ENCODE data around the gene MOSPD3.

MOSPD3 gene

GRCh38 chr7:100595188-100595587 lies 17.2 kb upstream of the MOSPD3 start:
- DNase-seq: no peak

GRCh38 chr7:100598425-100598824 lies 13.9 kb upstream of the MOSPD3 start:
- no peak for DNase-seq

- peak; percentile 24 for DNase-seq
These were observed 12.2 kb upstream of the MOSPD3 start for GRCh38 chr7:100599911-100600729.

- no peak for DNase-seq
These were observed 11.7 kb upstream of the MOSPD3 start for GRCh38 chr7:100600730-100601038.

DNA sequence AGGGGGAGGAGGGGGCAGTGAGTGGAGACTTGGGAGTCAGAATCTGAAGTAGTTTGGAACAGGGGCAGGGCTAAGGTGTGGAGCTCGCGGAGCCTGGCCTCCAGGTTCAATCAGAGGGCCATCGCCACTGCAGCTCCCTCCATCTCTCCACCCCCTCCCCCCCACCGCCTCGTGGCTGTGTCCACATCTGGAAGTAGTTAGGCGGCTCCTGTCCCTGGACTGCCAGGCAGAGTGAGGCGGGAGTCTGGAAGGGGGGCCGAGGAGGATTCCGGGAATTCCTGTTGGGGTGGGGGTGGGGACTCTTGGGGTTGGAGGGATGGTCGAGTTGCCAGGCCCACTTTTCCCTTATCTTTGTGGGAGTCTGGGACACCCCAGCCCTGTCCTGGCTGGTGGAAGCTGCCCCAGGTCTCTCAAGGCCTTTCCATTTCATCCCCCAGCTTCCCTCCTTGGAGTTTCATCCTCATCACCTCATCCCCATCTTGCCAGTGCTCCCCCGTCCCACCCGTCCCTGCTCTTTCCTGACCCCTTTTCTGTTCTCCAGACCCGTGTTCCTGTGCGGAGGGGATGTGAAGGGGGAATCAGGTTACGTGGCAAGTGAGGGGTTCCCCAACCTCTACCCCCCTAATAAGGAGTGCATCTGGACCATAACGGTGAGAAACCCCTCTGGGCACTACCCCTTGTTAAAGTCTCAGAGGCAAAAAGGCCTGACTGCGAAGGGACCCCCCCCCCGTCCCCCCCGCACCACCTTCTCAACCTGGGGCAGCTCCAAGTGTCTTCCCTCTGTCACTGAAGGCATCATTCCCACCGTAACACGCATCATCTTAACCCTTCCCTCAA lies 9.2 kb upstream of the MOSPD3 start:
- DNase-seq: no peak

GRCh38 chr7:100603726-100604027 lies 8.7 kb upstream of the MOSPD3 start:
- DNase-seq: peak; percentile 89

DNA sequence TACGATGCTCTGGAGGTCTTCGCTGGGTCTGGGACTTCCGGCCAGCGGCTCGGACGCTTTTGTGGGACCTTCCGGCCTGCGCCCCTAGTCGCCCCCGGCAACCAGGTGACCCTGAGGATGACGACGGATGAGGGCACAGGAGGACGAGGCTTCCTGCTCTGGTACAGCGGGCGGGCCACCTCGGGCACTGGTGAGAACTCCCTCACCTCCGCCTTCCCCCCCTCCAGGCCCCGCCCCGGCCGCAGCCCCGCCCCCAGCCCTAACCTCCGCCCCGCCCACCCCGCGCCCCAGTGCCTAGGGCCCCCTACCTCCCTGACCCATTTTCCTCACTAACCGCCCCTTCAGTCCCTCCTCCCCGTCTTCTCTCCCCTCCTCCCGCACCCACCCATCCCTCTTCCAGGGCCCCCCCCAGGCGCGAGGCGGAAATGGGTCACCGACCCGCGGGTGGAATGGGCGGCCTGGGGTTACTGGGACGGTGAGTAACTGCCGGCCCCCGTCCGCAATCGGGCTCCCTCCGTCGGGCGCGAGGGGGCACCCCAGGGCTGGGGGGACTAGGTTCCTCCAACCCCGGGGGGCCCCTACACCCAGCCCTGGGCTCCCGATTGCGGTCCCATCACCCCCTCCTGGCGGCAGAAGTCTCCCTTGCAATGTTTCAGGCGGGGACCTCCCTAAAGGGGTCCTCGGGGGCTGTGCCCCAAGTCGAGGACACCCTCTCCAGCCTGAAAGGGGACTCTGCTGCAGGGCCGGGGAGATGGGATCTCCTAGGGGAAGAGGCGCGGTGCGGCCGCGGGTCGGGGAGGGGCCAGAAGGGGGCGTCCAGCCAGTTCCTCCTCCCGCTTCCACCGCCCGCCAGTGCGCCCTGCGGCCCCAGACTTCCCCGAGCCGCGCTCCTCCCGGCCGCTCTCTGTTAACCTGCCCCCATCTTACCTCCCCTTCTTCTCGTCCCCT lies 8.0 kb upstream of the MOSPD3 start:
- DNase-seq: peak; percentile 89

DNA sequence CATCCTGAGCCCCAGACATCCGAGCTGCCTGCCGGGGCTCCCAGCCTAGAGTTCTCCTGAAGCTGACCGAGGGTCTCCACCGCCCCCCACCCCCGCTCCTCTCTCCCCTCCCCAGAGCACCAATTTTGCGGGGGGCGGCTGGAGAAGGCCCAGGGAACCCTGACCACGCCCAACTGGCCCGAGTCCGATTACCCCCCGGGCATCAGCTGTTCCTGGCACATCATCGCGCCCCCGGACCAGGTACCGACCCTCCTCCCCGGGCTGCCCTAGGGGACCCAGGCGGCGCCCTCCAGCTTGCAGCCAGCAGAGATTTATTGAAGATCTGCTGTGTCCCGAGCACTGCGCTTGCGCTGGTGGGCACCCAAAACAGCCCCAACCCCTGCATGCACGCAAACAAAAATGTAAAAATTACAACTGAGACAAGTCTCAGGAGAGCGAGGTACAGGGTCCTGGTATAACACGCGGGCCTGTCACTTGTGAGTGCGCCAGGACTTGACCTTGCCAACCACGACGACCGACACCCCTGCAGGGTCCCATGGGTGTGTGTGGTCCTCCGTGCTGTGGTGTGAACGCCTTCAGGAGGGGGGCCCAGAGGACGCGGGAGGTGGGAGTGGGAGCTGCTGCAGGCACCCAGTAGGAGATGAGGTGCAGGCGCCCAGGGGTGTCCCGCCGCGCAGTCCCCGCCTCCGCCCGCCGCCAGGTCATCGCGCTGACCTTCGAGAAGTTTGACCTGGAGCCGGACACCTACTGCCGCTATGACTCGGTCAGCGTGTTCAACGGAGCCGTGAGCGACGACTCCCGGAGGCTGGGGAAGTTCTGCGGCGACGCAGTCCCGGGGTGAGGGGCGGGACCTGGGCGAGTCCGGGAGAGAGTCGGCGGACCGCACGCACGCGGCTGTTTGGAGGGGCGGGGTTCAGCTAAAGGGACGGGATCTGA lies 7.1 kb upstream of the MOSPD3 start:
- DNase-seq: peak; percentile 65

DNA sequence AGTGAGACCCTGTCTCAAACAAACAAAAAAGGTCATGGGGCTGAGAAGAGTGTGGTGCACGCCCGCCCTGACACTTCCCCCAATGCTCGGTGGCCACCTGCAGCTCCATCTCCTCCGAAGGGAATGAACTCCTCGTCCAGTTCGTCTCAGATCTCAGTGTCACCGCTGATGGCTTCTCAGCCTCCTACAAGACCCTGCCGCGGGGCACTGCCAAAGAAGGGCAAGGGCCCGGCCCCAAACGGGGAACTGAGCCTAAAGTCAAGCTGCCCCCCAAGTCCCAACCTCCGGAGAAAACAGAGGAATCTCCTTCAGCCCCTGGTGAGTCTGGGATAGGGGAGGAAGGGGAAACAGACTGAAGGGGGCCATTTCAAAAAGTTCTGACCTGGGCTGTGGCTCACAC lies 6.0 kb upstream of the MOSPD3 start:
- DNase-seq: no peak

GRCh38 chr7:100607111-100607510 lies 5.2 kb upstream of the MOSPD3 start:
- no peak for DNase-seq

GRCh38 chr7:100609958-100610357 lies 2.4 kb upstream of the MOSPD3 start:
- DNase-seq: no peak

DNA sequence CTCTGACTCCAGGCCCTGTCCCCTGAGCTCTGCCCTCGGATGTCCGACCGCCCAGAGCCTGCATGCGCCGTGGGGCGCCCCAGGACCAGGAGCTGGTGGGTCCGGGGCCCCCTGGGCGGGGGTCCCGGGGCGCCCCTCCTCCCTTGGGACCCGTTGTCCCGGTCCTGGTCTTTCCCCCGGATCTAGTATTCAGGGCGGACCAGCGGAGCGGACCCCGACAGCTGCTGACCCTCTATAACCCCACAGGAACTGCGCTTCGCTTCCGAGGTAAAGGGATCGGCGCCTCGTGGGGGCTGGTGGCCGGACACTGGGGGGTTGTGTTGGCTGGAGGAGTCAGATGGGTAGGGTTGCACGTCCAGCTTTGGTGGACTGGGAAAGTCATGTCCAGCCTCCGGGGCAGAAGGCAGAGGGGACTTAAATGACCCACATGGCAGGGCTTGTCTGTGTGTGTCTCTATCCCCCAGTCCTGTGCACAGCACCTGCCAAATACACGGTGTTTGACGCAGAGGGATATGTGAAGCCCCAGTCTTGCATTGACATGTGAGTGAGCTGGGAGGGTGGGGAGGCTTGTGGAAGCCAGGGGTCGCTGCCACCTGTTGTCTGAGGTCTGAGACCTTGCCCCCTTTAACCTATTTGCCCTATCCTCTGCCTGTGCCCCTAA lies 520 bp downstream of the MOSPD3 start:
- no peak for DNase-seq

DNA sequence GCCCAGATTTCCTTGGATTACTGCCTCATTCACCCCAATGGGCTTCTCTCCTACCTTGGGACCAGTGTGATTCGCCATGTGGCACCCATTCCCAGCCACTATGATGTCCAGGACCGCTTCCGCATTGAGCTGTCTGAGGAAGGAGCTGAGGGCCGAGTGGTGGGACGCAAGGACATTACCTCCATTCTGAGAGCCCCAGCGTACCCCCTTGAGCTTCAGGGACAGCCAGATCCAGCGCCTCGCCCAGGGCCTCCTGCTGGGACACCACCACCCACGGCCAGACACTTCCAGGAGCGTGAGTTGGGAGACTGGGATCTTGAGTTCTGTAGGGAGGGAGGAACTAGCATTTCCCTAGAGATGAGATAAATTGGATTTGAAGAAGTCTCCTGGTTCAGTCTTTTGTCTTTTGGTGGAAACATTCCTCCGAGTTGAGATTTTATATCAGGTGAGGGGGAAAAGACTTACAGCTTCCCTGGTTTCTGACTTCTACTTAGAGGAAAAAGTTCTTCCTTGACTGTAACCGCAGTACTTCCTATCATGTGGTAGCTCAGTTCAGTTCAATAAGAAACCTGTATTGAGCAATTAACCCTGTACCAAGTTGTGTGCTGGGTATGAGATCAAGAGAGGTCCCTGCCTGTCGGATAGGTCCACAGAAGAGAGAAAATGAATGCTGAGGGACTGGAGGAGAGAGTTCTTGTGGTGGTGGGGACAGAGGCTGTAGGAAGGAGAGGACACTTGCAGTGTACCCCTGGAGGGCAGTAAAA lies 1.3 kb downstream of the MOSPD3 start:
- DNase-seq: no peak

DNA sequence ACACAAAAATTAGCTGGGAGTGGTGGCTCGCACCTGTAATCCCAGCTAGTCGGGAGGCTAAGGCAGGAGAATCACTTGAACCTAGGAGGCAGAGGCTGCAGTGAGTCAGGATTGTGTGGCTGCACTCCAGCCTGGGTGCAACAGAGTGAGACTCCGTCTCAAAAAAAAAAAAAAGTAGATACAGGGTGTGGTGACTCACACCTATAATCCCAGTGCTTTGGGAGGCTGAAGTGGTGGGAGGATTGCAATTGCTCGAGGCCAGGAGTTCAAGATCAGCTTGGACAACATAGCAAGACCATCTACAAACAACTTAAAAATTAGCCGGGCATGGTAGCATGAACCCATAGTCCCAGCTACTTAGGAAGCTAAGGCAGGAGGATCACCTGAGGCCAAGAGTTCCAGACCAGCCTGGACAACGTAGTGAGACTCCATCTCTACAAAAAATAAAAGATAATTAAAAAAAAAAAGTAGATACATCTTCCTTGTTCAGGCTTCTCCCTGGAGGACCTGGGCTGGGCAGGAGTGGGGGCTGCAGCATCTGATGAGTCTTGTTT lies 2.0 kb downstream of the MOSPD3 start:
- no peak for DNase-seq

- DNase-seq: no peak
These were observed 7.9 kb downstream of the MOSPD3 start for GRCh38 chr7:100620239-100620638.

GRCh38 chr7:100620804-100621203 lies 8.5 kb downstream of the MOSPD3 start:
- DNase-seq: no peak

DNA sequence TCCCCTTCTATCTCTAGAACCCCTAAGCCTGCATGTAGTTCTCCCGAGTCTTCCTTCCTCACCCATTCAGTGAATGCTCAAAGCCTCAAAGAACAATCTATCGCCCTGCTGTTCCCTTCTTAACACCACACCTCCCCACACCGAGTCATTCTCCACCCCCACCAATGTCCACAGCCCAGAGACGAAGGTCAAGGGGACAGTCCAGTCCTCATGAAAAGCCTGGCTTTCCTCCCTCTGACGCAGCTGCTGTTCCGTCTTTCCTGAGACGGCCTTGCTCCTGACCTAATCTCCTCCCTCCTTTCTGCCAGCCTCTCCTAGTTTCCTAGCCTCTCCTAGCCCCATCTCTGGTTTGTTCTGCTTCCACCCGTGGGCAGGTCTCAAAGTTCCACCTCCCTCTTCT lies 9.2 kb downstream of the MOSPD3 start:
- no peak for DNase-seq

DNA sequence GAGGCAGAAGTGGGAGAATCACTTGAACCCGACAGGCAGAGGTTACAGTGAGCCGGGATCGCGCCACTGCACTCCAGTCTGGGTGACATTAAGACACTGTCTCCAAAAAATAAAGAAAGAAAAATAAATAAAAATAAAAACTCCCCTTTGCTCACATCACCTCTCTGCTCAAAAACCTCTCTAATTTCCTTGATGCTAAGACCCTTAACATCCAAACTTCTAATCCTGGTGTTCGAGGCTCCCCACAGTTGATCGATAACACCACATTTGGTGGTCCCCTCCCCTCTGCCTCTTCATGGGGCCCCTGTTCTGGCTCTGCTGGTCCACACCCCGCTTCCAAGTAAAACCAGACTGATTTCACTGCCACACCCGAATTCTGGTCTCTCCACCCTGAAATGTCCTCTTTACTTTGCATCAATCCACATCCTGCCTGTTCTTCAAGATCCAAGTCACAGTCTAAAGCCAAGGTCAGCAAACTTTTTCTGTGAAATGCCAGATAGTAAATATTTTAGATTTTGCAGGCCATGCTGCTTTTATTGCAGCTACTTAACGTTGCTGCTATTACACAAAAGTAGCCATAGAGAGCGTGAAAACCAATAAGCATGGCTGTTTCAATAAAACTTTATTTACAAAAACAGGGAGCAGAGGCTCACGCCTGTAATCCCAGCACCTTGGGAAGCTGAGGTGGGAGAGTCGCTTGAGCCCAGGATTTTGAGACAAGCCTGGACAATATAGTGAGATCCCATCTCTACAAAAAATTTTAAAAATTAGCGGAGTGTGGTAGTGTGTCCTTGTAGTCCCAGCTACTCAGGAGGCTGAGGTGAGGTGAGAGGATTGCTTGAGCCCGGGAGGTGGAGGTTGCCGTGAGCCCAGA lies 11.8 kb downstream of the MOSPD3 start:
- DNase-seq: no peak

- DNase-seq: no peak
These were observed 13.7 kb downstream of the MOSPD3 start for GRCh38 chr7:100626055-100626454.

Data from retina (tissue), 1 donor.